ENCODE measurements around the gene CTBP2. TPM values are rescaled to one million over a fixed set of nuclear protein-coding genes. Genes with fewer than 3 reads are reported as not detected.

The CTBP2 gene
- total RNA-seq, 3 donors from 2014 or later = 53.1 to 91.2 (median 65.9) TPM

DNA sequence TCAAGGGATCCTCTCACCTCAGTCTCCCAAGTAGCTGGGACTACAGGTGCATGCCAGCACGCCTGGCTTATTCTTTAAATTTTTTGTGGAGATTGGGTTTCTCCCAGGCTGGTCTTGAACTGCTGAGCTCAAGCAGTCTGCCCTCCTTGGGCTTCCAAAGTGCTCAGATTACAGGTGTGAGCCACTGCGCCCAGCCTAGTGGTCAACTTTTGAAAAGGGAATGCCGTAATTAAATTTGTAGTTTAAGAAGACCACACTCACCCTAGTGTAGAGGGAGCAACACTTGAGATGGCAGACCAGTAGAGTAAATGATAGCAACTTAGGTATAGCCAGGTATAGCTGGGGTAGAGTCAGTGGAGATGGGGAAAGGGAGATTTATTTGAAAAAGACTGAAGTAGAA, 200.8 kb downstream of the CTBP2 start:
- no peak for DNase-seq (ENCODE audit: low spot score in 2 of 2)
- Histone ChIP-seq H3K36me3 (no peaks in the 10 kb centered on the region), H3K27ac (no peak overlapping the region), H3K27me3 (no peaks in the 10 kb centered on the region), H3K9me3 (no peaks in the 10 kb centered on the region), H3K4me1 (peaks cover 0 to 5% of the 10 kb centered on the region in 2 donors), H3K4me3 (no peak overlapping the region)
- intact Hi-C loops (cut with DNase I; ENCODE audit: low total_unique reads) = no loop called here
- TF ChIP-seq, protein P1, sequence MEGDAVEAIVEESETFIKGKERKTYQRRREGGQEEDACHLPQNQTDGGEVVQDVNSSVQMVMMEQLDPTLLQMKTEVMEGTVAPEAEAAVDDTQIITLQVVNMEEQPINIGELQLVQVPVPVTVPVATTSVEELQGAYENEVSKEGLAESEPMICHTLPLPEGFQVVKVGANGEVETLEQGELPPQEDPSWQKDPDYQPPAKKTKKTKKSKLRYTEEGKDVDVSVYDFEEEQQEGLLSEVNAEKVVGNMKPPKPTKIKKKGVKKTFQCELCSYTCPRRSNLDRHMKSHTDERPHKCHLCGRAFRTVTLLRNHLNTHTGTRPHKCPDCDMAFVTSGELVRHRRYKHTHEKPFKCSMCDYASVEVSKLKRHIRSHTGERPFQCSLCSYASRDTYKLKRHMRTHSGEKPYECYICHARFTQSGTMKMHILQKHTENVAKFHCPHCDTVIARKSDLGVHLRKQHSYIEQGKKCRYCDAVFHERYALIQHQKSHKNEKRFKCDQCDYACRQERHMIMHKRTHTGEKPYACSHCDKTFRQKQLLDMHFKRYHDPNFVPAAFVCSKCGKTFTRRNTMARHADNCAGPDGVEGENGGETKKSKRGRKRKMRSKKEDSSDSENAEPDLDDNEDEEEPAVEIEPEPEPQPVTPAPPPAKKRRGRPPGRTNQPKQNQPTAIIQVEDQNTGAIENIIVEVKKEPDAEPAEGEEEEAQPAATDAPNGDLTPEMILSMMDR (IDR thresholded peaks at IDR 0.05) = no peak
- no peak for TF ChIP-seq POLR2AphosphoS5 (IDR thresholded peaks at IDR 0.05)

DNA sequence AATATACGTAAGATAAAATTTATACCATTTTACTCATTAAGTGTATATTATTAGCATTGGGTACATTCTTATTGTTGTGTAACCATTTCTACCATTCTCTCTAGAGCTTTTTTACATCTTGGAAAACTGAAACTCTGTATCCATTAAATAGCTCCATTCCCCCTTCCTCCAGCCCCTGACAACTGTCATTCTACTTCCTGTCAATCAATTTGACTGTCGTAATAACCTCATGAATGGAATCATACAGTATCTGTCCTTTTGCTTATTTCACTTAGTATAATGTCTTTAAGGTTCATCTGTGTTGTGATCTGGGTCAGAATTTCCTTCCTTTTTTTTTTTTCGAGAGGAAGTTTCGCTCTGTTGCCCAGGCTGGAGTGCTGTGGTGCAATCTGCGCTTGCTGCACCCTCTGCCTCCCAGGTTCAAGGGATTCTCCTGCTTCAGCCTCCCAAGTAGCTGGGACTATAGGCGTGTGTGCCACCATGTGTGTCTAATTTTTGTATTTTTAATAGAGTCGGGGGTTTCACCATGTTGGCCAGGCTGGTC, 202.9 kb downstream of the CTBP2 start:
- no peak overlapping the region for H3K27ac ChIP-seq
- TF ChIP-seq POLR2A (IDR thresholded peaks at IDR 0.05) = no peak
- H3K9me3 ChIP-seq = no peaks in the 10 kb centered on the region
- H3K36me3 ChIP-seq = no peaks in the 10 kb centered on the region
- H3K27me3 ChIP-seq = no peaks in the 10 kb centered on the region
- H3K4me1 ChIP-seq = peaks cover 0 to 5% of the 10 kb centered on the region in 2 donors
- no peak for DNase-seq (ENCODE audit: low spot score in 2 of 2)
- H3K4me3 ChIP-seq = no peak overlapping the region
- intact Hi-C loops (cut with DNase I; ENCODE audit: low total_unique reads) = no loop called here

DNA sequence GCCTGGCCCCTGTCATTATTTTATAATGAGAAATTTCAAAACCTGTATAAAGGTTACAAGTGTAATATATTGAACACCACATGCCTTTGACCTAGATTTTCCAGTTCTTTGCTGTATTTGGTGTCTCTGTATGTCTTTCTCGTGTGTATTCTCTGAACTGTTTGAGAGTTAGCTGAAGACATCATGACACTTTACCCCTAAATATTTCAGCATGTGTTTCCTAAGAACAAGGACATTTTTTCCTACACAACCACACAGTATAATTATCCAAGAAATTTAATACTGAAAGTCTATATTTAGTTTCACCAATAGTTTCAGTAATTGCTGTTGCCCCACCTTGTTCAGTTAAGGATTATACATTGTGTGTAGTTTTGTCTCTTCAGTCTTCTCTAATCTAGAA, 203.6 kb downstream of the CTBP2 start:
- peaks cover 0 to 5% of the 10 kb centered on the region in 2 donors for H3K4me1 ChIP-seq
- no peak overlapping the region for H3K27ac ChIP-seq
- intact Hi-C loops (cut with DNase I; ENCODE audit: low total_unique reads) = no loop called here

DNA sequence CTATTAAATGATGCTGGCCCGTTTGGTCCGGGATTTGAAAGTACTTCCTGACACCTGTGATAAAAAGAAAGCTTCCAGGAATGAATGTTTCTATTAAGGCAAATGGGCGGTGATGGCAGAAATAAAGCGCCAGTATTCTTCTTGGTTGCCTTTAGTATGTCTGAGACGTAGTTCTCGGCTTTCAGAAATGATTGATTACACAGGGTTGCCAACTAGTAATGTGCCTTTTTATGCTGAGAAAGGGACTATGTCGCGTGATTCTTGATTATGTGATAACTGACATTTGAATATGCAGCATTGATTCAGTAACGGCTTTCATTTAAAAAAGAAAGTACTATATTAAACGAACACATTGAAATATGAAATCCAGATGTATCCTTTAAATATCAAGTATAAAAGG, 204.5 kb downstream of the CTBP2 start:
- intact Hi-C loops (cut with DNase I; ENCODE audit: low total_unique reads) = no loop called here
- Histone ChIP-seq H3K4me3 (no peak overlapping the region), H3K36me3 (no peaks in the 10 kb centered on the region), H3K9me3 (no peaks in the 10 kb centered on the region), H3K27me3 (no peaks in the 10 kb centered on the region), H3K4me1 (no peaks in the 10 kb centered on the region), H3K27ac (no peak overlapping the region)
- TF ChIP-seq POLR2A (IDR thresholded peaks at IDR 0.05) = no peak
- TF ChIP-seq, protein P1 (IDR thresholded peaks at IDR 0.05) = no peak
- TF ChIP-seq POLR2AphosphoS5 (IDR thresholded peaks at IDR 0.05) = no peak
- no peak for DNase-seq (ENCODE audit: low spot score in 2 of 2)

More for the DNA sequence above, 203.6 kb downstream of the CTBP2 start:
- H3K9me3 ChIP-seq = no peaks in the 10 kb centered on the region
- H3K27me3 ChIP-seq = no peaks in the 10 kb centered on the region
- no peak for DNase-seq (ENCODE audit: low spot score in 2 of 2)
- no peaks in the 10 kb centered on the region for H3K36me3 ChIP-seq
- TF ChIP-seq POLR2A (IDR thresholded peaks at IDR 0.05) = no peak
- no peak for TF ChIP-seq POLR2AphosphoS5 (IDR thresholded peaks at IDR 0.05)
- TF ChIP-seq, protein P1 (IDR thresholded peaks at IDR 0.05) = no peak
- no peak overlapping the region for H3K4me3 ChIP-seq

DNA sequence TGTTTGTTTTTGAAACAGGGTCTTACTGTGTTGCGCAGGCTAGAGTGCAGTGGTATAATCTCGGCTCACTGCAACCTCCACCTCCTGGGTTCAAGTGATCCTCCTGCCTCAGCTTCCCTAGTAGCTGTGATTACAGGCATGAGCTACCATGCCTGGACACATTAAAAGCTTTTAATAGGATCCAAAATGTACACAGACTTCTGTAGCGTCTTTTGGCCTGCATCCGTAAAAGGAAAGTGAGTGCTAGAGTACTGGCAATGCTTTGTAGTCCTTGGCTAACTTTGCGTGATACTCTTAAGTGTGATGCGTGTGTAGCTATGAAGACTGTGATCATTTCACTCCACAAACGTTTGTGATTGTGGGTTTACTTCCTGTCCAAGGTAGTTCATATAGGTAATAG, 205.1 kb downstream of the CTBP2 start:
- H3K27me3 ChIP-seq = no peaks in the 10 kb centered on the region
- no peak overlapping the region for H3K27ac ChIP-seq
- intact Hi-C loops (cut with DNase I; ENCODE audit: low total_unique reads) = no loop called here
- DNase-seq (ENCODE audit: low spot score in 2 of 2) = no peak
- TF ChIP-seq, protein P1 (IDR thresholded peaks at IDR 0.05) = no peak
- TF ChIP-seq POLR2AphosphoS5 (IDR thresholded peaks at IDR 0.05) (no peak), POLR2A (IDR thresholded peaks at IDR 0.05) (no peak)
- H3K9me3 ChIP-seq = no peaks in the 10 kb centered on the region
- no peaks in the 10 kb centered on the region for H3K4me1 ChIP-seq
- H3K36me3 ChIP-seq = no peaks in the 10 kb centered on the region
- no peak overlapping the region for H3K4me3 ChIP-seq

DNA sequence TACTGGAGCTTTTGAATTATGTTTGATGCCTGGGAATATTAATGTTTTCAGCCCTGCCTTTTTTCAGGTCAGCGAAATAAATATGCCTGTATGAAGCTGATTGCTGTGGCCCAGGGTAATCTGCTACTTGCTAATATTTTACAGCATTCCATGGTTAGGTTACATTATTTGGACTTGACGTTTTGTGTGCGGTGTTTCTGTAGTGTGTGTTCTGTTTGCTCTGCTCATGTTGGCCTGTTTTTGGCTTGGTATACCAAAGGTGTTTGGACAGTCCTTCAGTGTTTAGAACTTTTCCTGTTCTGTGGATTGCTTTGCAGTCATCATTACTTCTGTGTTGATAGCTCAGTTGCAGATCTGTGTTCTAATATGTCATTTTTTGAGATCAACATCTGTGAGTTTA, 206.9 kb downstream of the CTBP2 start:
- intact Hi-C loops (cut with DNase I; ENCODE audit: low total_unique reads) = no loop called here
- TF ChIP-seq, protein P1 (IDR thresholded peaks at IDR 0.05) = no peak
- TF ChIP-seq POLR2A (IDR thresholded peaks at IDR 0.05) = no peak
- TF ChIP-seq POLR2AphosphoS5 (IDR thresholded peaks at IDR 0.05) = no peak
- no peaks in the 10 kb centered on the region for H3K9me3 ChIP-seq
- no peaks in the 10 kb centered on the region for H3K36me3 ChIP-seq
- H3K27me3 ChIP-seq = no peaks in the 10 kb centered on the region
- H3K27ac ChIP-seq = no peak overlapping the region
- no peak overlapping the region for H3K4me3 ChIP-seq
- no peak for DNase-seq (ENCODE audit: low spot score in 2 of 2)
- H3K4me1 ChIP-seq = no peaks in the 10 kb centered on the region

All from breast epithelium (tissue), 4 donors.